Trophoblast cell (in vitro differentiated cells and primary cell): ENCODE measurements around the gene NAA80.

Experiments used
- DNase-seq, 2 donors: peaks; one replicate each; pipeline ENCODE4 v3.0.0-alpha.2; 2016
- H2AFZ ChIP-seq: 2 replicates; pipeline ENCODE4 v1.6.1; 2013; ENCODE audit warnings: low read length, moderate library complexity, mild to moderate bottlenecking; ENCODE audit not compliant: insufficient read depth, poor library complexity
- H2AK5ac ChIP-seq: 2 replicates; pipeline ENCODE4 v1.6.1; 2013; ENCODE audit warnings: mild to moderate bottlenecking, low read length
- H2BK120ac ChIP-seq: 2 replicates; pipeline ENCODE4 v1.6.1; 2013; ENCODE audit warnings: low read length, mild to moderate bottlenecking, moderate library complexity; ENCODE audit not compliant: insufficient read depth, poor library complexity
- H2BK12ac ChIP-seq: 2 replicates; pipeline ENCODE4 v1.6.1; 2013; ENCODE audit warnings: mild to moderate bottlenecking, low read length, moderate library complexity
- H2BK5ac ChIP-seq: 2 replicates; pipeline ENCODE4 v1.6.1; 2013; ENCODE audit warnings: low read length, low read depth, moderate library complexity, mild to moderate bottlenecking; ENCODE audit not compliant: poor library complexity
- H3K14ac ChIP-seq: 2 replicates; pipeline ENCODE4 v1.6.1; 2013; ENCODE audit warnings: mild to moderate bottlenecking, low read length
- H3K18ac ChIP-seq: 2 replicates; pipeline ENCODE4 v1.6.1; 2013; ENCODE audit warnings: mild to moderate bottlenecking, low read length
- H3K23ac ChIP-seq: 2 replicates; pipeline ENCODE4 v1.6.1; 2013; ENCODE audit warnings: low read length
- H3K27ac ChIP-seq: 2 replicates; pipeline ENCODE4 v1.5.1; 2013; ENCODE audit warnings: low read depth, mild to moderate bottlenecking, inconsistent platforms, low read length, moderate library complexity
- H3K27me3 ChIP-seq: 2 replicates; pipeline ENCODE4 v1.6.1; 2013; ENCODE audit warnings: inconsistent platforms, mild to moderate bottlenecking, low read length, moderate library complexity; ENCODE audit not compliant: insufficient read depth
- H3K36me3 ChIP-seq, 2 experiments: 1 replicate in 1 of 2; 2 replicates in 1 of 2; pipeline ENCODE4 v1.6.1; 2013; ENCODE audit warnings: low read length in 2 of 2, mild to moderate bottlenecking in 2 of 2, moderate library complexity in 1 of 2; ENCODE audit not compliant: insufficient read depth in 2 of 2, control insufficient read depth in 1 of 2
- H3K4ac ChIP-seq: 2 replicates; pipeline ENCODE4 v1.6.1; 2013; ENCODE audit warnings: low read depth, mild to moderate bottlenecking, low read length, moderate library complexity
- H3K4me1 ChIP-seq, 2 experiments: 1 replicate in 1 of 2; 2 replicates in 1 of 2; pipeline ENCODE4 v1.6.1; 2013; ENCODE audit warnings: low read length in 2 of 2, mild to moderate bottlenecking in 2 of 2, moderate library complexity in 1 of 2; ENCODE audit not compliant: insufficient read depth in 2 of 2, control insufficient read depth in 1 of 2
- H3K4me2 ChIP-seq: 2 replicates; pipeline ENCODE4 v1.6.1; 2013; ENCODE audit warnings: inconsistent platforms, mild to moderate bottlenecking, low read length, moderate library complexity
- H3K4me3 ChIP-seq: 2 replicates; pipeline ENCODE4 v1.5.1; 2013; ENCODE audit warnings: mild to moderate bottlenecking, low read depth, low read length, inconsistent platforms
- H3K79me1 ChIP-seq: one replicate; pipeline ENCODE4 v1.6.1; 2013; ENCODE audit warnings: low read length
- H3K79me2 ChIP-seq: 2 replicates; pipeline ENCODE4 v1.6.1; 2013; ENCODE audit warnings: low read length, mild to moderate bottlenecking; ENCODE audit not compliant: control insufficient read depth, insufficient read depth, poor library complexity
- H3K9ac ChIP-seq: 2 replicates; pipeline ENCODE4 v1.6.1; 2013; ENCODE audit warnings: mild to moderate bottlenecking, low read length
- H3K9me3 ChIP-seq: 2 replicates; pipeline ENCODE4 v1.6.1; 2013; ENCODE audit warnings: low read depth, mild to moderate bottlenecking, control low read depth, inconsistent platforms, low read length; ENCODE audit not compliant: insufficient read depth
- H4K12ac ChIP-seq: 2 replicates; pipeline ENCODE4 v1.6.1; 2013; ENCODE audit warnings: low read depth, mild to moderate bottlenecking, low read length, moderate library complexity
- H4K8ac ChIP-seq: 2 replicates; pipeline ENCODE4 v1.6.1; 2013; ENCODE audit warnings: low read depth, mild to moderate bottlenecking, low read length, moderate library complexity
- H4K91ac ChIP-seq: one replicate; pipeline ENCODE4 v1.6.1; 2013; ENCODE audit warnings: low read depth, mild to moderate bottlenecking, low read length, moderate library complexity
- WGBS: extraction: QIAGEN DNeasy Blood & Tissue Kit; methylation state at CpG from one replicate; pipeline ENCODE4 v1.1.7; 2013; ENCODE audit warnings: missing lambda C conversion rate; ENCODE audit not compliant: insufficient read length, insufficient coverage; ENCODE audit errors: extremely low coverage; 5-methylcytosine and 5-hydroxymethylcytosine counted together

NAA80 gene

DNA sequence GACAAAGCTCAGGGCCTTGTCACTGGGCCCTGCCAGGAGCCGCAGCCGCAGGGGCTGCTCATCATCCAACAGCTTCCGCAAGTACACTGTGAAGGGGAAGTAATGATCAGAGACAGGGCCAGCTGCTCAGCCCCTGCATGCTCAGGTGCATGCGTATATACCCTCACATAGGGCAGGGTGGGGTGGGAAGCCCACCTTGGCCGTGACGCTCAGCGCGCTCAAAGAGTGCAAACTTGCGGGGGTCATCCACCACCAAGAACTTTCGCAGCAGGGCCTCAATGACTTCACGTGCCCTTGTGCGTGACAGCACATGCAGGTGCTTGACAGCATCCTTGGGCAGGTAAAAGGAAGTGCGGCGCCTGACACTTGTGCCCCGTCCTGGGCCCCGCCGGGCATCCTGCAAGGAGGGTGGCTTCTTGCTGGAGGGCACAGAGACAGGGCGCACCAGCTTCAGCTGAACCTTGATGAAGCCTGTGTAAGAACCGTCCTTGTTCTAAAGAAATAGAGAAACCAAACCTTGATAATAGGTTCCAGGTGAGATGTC lies 32.2 kb upstream of the NAA80 start:
- Histone ChIP-seq H3K79me2 (peaks cover 14% of the 10 kb centered on the region), H3K23ac (no peak overlapping the region), H3K18ac (no peak overlapping the region), H3K27me3 (no peaks in the 10 kb centered on the region), H3K9ac (no peak overlapping the region), H3K4me1 (peaks cover 8 to 15% of the 10 kb centered on the region in 2 experiments), H2BK12ac (no peak overlapping the region), H4K91ac (no peak overlapping the region), H3K4me3 (peak overlapping the region; percentile 16), H2BK120ac (no peak overlapping the region), H4K12ac (no peak overlapping the region), H3K36me3 (peaks cover 39 to 47% of the 10 kb centered on the region in 2 experiments), H2BK5ac (no peak overlapping the region), H2AFZ (no peak overlapping the region), H3K4me2 (no peak overlapping the region), H3K79me1 (peaks cover 3% of the 10 kb centered on the region), H3K14ac (no peak overlapping the region), H3K4ac (no peak overlapping the region), H3K9me3 (no peaks in the 10 kb centered on the region), H4K8ac (no peak overlapping the region), H2AK5ac (no peak overlapping the region), H3K27ac (no peak overlapping the region)
- DNase-seq: no peak
- WGBS: no CpG with 5 or more reads among the region's 19 CpGs

DNA sequence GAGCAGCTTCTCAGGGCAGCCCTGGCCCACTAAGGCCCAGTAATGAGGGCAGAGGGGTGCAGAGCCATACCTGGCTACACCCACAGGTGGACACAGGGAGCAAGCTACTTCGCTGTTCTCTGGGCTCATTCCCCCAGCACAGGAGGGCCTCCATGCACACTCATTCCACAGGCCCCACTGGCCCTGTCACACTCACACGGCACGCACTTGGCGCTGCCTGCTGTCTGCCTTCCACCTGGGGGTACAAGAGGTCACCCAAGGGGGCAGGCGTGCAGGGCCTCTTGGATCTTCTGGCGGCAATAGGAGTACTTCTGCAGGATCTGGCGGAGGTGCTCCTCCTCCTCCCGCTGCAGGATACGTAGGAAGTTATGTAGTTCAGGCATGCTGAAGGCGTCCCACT lies 31.1 kb upstream of the NAA80 start:
- Histone ChIP-seq H3K4me3 (no peak overlapping the region), H3K36me3 (peaks cover 49 to 55% of the 10 kb centered on the region in 2 experiments), H3K27me3 (no peaks in the 10 kb centered on the region), H3K27ac (no peak overlapping the region), H3K79me2 (peaks cover 8% of the 10 kb centered on the region), H3K9ac (no peak overlapping the region), H4K12ac (no peak overlapping the region), H3K23ac (no peak overlapping the region), H4K91ac (no peak overlapping the region), H3K9me3 (no peaks in the 10 kb centered on the region), H2BK12ac (no peak overlapping the region), H2BK5ac (no peak overlapping the region), H3K4me1 (peaks cover 2 to 6% of the 10 kb centered on the region in 2 experiments), H3K4me2 (no peak overlapping the region), H2AFZ (no peak overlapping the region), H3K18ac (no peak overlapping the region), H2AK5ac (no peak overlapping the region), H2BK120ac (no peak overlapping the region), H3K14ac (no peak overlapping the region), H3K79me1 (peaks cover 3% of the 10 kb centered on the region), H3K4ac (no peak overlapping the region), H4K8ac (no peak overlapping the region)
- WGBS: no CpG with 5 or more reads among the region's 10 CpGs
- DNase-seq: no peak

DNA sequence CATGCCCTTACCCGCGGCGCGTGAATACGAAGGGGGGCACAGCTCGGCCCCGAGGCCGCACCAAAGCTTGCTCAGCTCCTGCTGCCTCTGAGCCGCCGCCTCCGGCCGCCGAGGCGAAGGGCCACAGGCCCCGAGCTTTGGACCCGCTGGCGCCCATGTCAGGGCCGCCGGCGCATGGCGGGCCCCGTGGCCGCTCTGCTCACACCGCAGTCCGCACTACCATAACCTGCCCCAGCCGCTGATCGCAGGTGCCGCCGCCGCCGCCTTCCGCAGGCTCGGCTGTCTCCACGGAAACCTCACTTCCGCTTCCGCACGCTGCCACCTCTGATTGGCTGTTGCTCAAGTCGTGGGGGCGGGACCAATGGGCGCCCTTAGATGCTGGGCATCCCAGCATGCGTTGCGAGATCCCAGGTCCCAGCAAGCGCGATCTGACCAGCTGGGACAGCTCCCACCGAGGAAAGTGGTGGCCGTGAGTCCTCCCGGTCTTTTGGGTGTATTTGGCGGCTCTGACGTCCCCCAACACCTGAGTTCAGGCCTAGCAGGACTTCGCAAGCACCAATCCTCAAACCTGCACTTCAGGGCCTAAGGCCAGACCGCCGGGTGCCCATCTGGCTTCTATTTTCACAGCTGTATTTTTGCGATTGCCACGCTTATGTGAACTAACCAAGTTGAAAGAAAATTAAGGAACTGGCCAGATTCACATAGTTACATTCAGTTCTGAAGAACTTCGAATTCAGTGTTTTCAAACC lies 28.9 kb upstream of the NAA80 start, which contains the start of gene TUSC2:
TUSC2 (minus strand) TSS at position 281 of the 749 bp plus-strand sequence; CDS start at position 157, 124 bp downstream.
- no peak within 1 kb of the TSS for H3K23ac ChIP-seq
- H3K4me3 ChIP-seq: peak within 1 kb of the TSS; percentile 96
- peak within 1 kb of the TSS; percentile 57 for H2AFZ ChIP-seq
- no peaks in the 10 kb centered on the region for H3K27me3 ChIP-seq
- peaks cover 47 to 50% of the 10 kb centered on the region in 2 experiments for H3K36me3 ChIP-seq
- peak within 1 kb of the TSS; percentile 98 for H3K4me2 ChIP-seq
- H2AK5ac ChIP-seq: peak within 1 kb of the TSS; percentile 73
- peak within 1 kb of the TSS; percentile 58 for H4K91ac ChIP-seq
- H3K9me3 ChIP-seq: peaks cover 1% of the 10 kb centered on the region
- peak within 1 kb of the TSS; percentile 88 for H4K12ac ChIP-seq
- peaks cover 4% of the 10 kb centered on the region for H3K79me2 ChIP-seq
- H4K8ac ChIP-seq: peak within 1 kb of the TSS; percentile 87
- WGBS: no CpG with 5 or more reads among the region's 55 CpGs
- peak within 1 kb of the TSS; percentile 90 for H3K4ac ChIP-seq
- no peak within 1 kb of the TSS for H2BK120ac ChIP-seq
- peak within 1 kb of the TSS; percentile 4 for H2BK5ac ChIP-seq
- peak within 1 kb of the TSS; percentile 56 for H3K18ac ChIP-seq
- H2BK12ac ChIP-seq: no peak within 1 kb of the TSS
- peak within 1 kb of the TSS; percentile 43 for H3K14ac ChIP-seq
- H3K4me1 ChIP-seq: peaks cover 2 to 6% of the 10 kb centered on the region in 2 experiments
- peak within 1 kb of the TSS; percentile 66 for H3K27ac ChIP-seq
- peak within 1 kb of the TSS; percentile 94 for H3K9ac ChIP-seq
- DNase-seq: peak; percentile 98 to 99
- H3K79me1 ChIP-seq: peaks cover 3% of the 10 kb centered on the region

DNA sequence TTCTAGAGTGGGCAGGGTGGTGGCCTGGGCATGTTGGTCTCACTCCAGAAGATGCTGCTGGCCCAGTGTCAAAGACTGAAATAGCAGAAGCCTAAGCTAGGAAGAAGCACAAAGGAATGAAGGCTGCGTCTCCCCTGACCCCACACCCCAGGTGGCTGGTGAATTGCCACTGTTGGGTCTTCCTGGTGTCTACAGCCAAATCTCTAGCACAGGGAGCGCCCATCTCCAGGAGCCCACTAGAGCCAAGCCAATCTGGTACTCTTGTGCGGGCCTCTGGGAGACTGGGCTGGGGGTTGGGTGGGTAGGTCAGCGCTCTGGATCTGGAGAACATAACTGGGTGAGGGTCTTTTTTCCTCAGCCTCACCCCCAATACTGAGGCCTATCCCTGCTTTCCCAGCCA lies 27.9 kb upstream of the NAA80 start:
- Histone ChIP-seq H2BK12ac (no peak overlapping the region), H3K4ac (peak overlapping the region; percentile 90), H3K9ac (no peak overlapping the region), H3K4me1 (peaks cover 11 to 16% of the 10 kb centered on the region in 2 experiments), H3K23ac (no peak overlapping the region), H2BK5ac (no peak overlapping the region), H3K14ac (no peak overlapping the region), H4K91ac (no peak overlapping the region), H3K27ac (no peak overlapping the region), H3K18ac (no peak overlapping the region), H3K79me1 (peaks cover 7% of the 10 kb centered on the region), H2AFZ (no peak overlapping the region), H2BK120ac (no peak overlapping the region), H3K36me3 (peaks cover 43% of the 10 kb centered on the region in 2 experiments), H3K4me2 (peak overlapping the region; percentile 98), H2AK5ac (no peak overlapping the region), H3K9me3 (peaks cover 1% of the 10 kb centered on the region), H3K27me3 (no peaks in the 10 kb centered on the region), H3K4me3 (peak overlapping the region; percentile 96), H4K8ac (peak overlapping the region; percentile 6), H4K12ac (no peak overlapping the region), H3K79me2 (peaks cover 7% of the 10 kb centered on the region)
- DNase-seq: no peak
- no CpG with 5 or more reads among the region's 4 CpGs for WGBS
